Psoas muscle (tissue), 8 donors: ENCODE measurements around the gene ERC2. TPM values are rescaled to one million over a fixed set of nuclear protein-coding genes. Genes with fewer than 3 reads are reported as not detected.

Experiments
- ATAC-seq, 4 donors: fragments of 200-7000 bp; cut with Tn5 transposase; one replicate each; pipeline ENCODE4 v1.9.1; 2020; ENCODE audit warnings: moderate library complexity in 3 of 4, mild to moderate bottlenecking in 2 of 4
- DNase-seq, 2 donors: peaks; one replicate each; pipeline ENCODE4 v3.0.0-alpha.2; 2020
- H3K27ac ChIP-seq: fragments of 200-600 bp; one replicate; pipeline ENCODE4 v1.8.0; 2022
- H3K27me3 ChIP-seq, 3 donors: fragments of 200-600 bp in 1 of 3; one replicate each; pipeline versions ENCODE4 v1.6.1 to v1.8.0; 2013 to 2022; ENCODE audit warnings: low read length in 2 of 3, mild to moderate bottlenecking in 2 of 3, moderate library complexity in 1 of 3; ENCODE audit not compliant: insufficient read depth in 3 of 3
- H3K36me3 ChIP-seq, 2 donors: fragments of 200-600 bp in 1 of 2; one replicate each; pipeline versions ENCODE4 v1.6.1 to v1.8.0; 2013 to 2022; ENCODE audit warnings: low read depth in 1 of 2, mild to moderate bottlenecking in 1 of 2, moderate library complexity in 1 of 2; ENCODE audit not compliant: insufficient read depth in 1 of 2
- H3K4me1 ChIP-seq: fragments of 200-600 bp; one replicate; pipeline ENCODE4 v1.8.0; 2022
- H3K4me3 ChIP-seq: fragments of 200-600 bp; one replicate; pipeline ENCODE4 v1.8.0; 2022; ENCODE audit warnings: mild to moderate bottlenecking
- H3K9me3 ChIP-seq: fragments of 200-600 bp; one replicate; pipeline ENCODE4 v1.8.0; 2022
- WGBS, 3 donors: extraction: QIAGEN DNeasy Blood & Tissue Kit; methylation state at CpG; one replicate each; pipeline versions ENCODE4 v1.1.6 to v1.1.7; 2013; 5-methylcytosine and 5-hydroxymethylcytosine counted together
- intact Hi-C, 2 donors: fragments of 100-400 bp; cut with DNase I; formaldehyde crosslinking; loops; one replicate each; pipeline versions ENCODE4 v1.11.0 to v1.14.2; 2022
- polyA plus RNA-seq, 3 donors: library from polyadenylated mRNA; stranded (reverse); fragments of 200-250 nt; gene quantifications; one replicate each; pipeline ENCODE4 v1.2.3, GENCODE V29; 2013
- total RNA-seq, 4 donors: library from RNA; stranded (reverse); fragmentation: NEBNext Ultra II Directional in 2 of 4; extraction: Animal tissue kit (Norgen Biotek cat#: 25700) in 2 of 4; gene quantifications; one replicate each; pipeline versions ENCODE4 v1.2.1 to v1.2.4, GENCODE V29; 2021 to 2023
- TF ChIP-seq, protein P1 (sequence below): fragments of 200-600 bp; IDR thresholded peaks from one replicate; pipeline ENCODE4 v1.8.0; 2022; ENCODE audit warnings: antibody characterized with exemption
- donor health status: healthy with polysubstance abuse.
- donor health status: DM: no; HTN: no; CAD: no; lungs with moderate emphysema.
- donor health status: Bipolar disorder and iron deficiency.
- donor health status: healthy.
- donor health status: DM: yes; HTN: yes; CAD: no.
- donor health status: DM: no; HTN: no; CAD: no.
- donor health status: DM: no; HTN: no; CAD: no.
- donor health status: DM: yes; HTN: yes; CAD: no.

ERC2 gene
- total and polyA plus RNA-seq, 7 donors = 0.04 to 0.15 TPM; not detected in 5

DNA sequence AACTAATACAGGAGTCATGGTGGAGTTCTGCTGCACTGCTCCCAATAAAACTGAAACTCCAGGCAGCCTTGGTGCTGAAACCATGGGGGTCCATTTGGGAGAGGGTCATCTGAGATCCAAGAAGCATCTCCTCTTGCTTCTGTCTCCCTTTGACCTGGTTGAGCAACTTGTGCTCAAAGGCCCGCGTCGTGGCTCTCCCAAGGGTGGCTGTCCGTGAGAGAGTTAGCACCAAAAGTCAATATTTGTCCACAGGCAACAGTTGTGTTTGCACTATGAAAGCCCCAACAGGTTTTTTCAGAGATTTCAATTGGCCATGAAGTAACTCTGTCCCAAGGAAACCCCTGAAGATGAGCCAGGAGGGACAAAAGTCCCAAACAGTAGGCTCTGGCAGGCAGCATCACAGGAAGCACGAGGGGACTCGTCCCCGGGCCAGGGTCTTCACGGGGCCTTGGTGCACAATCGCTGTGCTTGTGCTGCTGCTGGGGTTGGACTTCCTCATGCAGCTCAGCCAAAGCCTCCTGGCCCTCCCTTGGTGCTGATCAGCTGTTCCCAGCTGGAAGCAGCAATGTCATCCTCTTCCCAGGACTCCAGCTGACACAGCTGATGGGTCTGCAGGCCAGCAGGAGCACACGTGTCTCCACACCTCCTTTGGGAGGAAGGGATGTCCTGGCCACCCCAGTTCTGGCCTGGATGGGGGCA lies 941.8 kb downstream of the ERC2 start:
- Histone ChIP-seq H3K36me3 (no peaks in the 10 kb centered on the region), H3K9me3 (no peaks in the 10 kb centered on the region), H3K27ac (no peak overlapping the region), H3K4me3 (no peak overlapping the region), H3K27me3 (no peaks in the 10 kb centered on the region), H3K4me1 (no peaks in the 10 kb centered on the region)
- DNase-seq (no peak), ATAC-seq (no peak)
- TF ChIP-seq, protein P1, sequence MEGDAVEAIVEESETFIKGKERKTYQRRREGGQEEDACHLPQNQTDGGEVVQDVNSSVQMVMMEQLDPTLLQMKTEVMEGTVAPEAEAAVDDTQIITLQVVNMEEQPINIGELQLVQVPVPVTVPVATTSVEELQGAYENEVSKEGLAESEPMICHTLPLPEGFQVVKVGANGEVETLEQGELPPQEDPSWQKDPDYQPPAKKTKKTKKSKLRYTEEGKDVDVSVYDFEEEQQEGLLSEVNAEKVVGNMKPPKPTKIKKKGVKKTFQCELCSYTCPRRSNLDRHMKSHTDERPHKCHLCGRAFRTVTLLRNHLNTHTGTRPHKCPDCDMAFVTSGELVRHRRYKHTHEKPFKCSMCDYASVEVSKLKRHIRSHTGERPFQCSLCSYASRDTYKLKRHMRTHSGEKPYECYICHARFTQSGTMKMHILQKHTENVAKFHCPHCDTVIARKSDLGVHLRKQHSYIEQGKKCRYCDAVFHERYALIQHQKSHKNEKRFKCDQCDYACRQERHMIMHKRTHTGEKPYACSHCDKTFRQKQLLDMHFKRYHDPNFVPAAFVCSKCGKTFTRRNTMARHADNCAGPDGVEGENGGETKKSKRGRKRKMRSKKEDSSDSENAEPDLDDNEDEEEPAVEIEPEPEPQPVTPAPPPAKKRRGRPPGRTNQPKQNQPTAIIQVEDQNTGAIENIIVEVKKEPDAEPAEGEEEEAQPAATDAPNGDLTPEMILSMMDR = no peak
- intact Hi-C loops = no loop called here
- WGBS, 3 donors = 25 to 43% (median 31%) methylated on average over 10 of the region's 10 CpGs

- ATAC-seq (no peak), DNase-seq (no peak)
- no peaks in the 10 kb centered on the region for H3K36me3 ChIP-seq
- intact Hi-C loops = no loop called here
- no peak overlapping the region for H3K4me3 ChIP-seq
- TF ChIP-seq, protein P1 = no peak
- WGBS, 3 donors = 86 to 88% (median 88%) methylated on average over 3 of the region's 3 CpGs
- H3K9me3 ChIP-seq = no peaks in the 10 kb centered on the region
- H3K4me1 ChIP-seq = no peaks in the 10 kb centered on the region
- H3K27ac ChIP-seq = no peak overlapping the region
- H3K27me3 ChIP-seq = no peaks in the 10 kb centered on the region
Measured at GRCh38 chr3:55525436-55525835, 942.8 kb downstream of the ERC2 start.

DNA sequence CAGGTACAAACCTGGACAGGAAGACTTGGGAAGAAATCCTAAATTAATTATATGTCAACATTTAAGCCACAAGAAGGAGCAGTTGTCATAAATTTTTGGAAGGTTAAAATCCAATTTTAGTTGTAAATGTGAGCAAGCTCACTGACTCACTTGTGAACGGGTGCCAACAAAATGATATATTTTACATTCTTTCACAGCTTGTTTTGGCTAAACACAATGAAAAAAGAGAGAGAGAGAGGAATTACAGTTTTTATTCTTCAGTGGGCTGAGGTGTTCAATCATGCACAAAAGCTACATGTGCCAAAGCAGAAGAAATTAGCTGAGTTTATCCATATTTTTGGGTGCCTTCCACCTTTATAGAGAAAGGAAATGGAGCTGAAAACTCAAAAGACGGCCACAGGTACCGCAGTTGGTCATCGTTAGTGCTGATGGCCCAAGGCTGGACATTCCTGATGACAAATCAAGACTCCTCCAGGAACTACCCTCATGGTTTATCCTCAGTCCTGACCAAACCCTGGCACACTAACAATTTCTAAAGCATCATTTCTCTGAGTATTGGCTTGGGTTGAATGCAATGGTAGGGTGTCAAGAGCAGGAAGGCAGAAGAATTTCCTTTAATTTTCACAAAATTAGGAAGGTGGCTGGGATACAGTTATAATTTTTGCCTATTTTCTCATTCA lies 943.6 kb downstream of the ERC2 start:
- ATAC-seq = no peak
- Histone ChIP-seq H3K9me3 (no peaks in the 10 kb centered on the region), H3K4me1 (no peaks in the 10 kb centered on the region), H3K36me3 (no peaks in the 10 kb centered on the region), H3K27me3 (no peaks in the 10 kb centered on the region), H3K4me3 (no peak overlapping the region), H3K27ac (no peak overlapping the region)
- WGBS, 3 donors = 88 to 94% (median 88%) methylated on average over 4 of the region's 4 CpGs
- TF ChIP-seq, protein P1 = no peak
- no peak for DNase-seq
- intact Hi-C loops = no loop called here

GRCh38 chr3:55523471-55523870 lies 944.8 kb downstream of the ERC2 start:
- intact Hi-C loops = no loop called here
- Histone ChIP-seq H3K4me3 (no peak overlapping the region), H3K4me1 (no peaks in the 10 kb centered on the region), H3K36me3 (no peaks in the 10 kb centered on the region), H3K27me3 (no peaks in the 10 kb centered on the region), H3K9me3 (no peaks in the 10 kb centered on the region), H3K27ac (no peak overlapping the region)
- WGBS, 3 donors = 85 to 94% (median 91%) methylated on average over 2 of the region's 2 CpGs
- no peak for DNase-seq
- TF ChIP-seq, protein P1 = no peak
- no peak for ATAC-seq
